BE2C (cell line): Measurements from ENCODE around the gene CEACAM18.

ENCODE experiments used
- DNase-seq: peaks from one replicate; pipeline ENCODE4 v3.0.0-alpha.2; 2020
- H3K27me3 ChIP-seq: fragments of 250-450 bp; sonication (Bioruptor Pico); 2 replicates; pipeline ENCODE4 v1.5.1; 2020; ENCODE audit warnings: mild to moderate bottlenecking
- H3K36me3 ChIP-seq: fragments of 250-450 bp; sonication (Bioruptor Pico); 2 replicates; pipeline ENCODE4 v1.5.1; 2020; ENCODE audit warnings: mild to moderate bottlenecking
- H3K4me1 ChIP-seq: fragments of 250-450 bp; sonication (Bioruptor Pico); 2 replicates; pipeline ENCODE4 v1.5.1; 2020
- H3K4me3 ChIP-seq: 2 replicates; pipeline ENCODE4 v1.5.1; 2011; ENCODE audit warnings: low read depth, low read length
- H3K9me3 ChIP-seq: fragments of 250-450 bp; sonication (Bioruptor Pico); 2 replicates; pipeline ENCODE4 v1.5.1; 2020
- TF ChIP-seq, protein P1 (sequence below): IDR thresholded peaks from 2 replicates; pipeline ENCODE4 v1.5.1; 2012; ENCODE audit warnings: mild to moderate bottlenecking, low read depth, low read length

CEACAM18 gene

DNA sequence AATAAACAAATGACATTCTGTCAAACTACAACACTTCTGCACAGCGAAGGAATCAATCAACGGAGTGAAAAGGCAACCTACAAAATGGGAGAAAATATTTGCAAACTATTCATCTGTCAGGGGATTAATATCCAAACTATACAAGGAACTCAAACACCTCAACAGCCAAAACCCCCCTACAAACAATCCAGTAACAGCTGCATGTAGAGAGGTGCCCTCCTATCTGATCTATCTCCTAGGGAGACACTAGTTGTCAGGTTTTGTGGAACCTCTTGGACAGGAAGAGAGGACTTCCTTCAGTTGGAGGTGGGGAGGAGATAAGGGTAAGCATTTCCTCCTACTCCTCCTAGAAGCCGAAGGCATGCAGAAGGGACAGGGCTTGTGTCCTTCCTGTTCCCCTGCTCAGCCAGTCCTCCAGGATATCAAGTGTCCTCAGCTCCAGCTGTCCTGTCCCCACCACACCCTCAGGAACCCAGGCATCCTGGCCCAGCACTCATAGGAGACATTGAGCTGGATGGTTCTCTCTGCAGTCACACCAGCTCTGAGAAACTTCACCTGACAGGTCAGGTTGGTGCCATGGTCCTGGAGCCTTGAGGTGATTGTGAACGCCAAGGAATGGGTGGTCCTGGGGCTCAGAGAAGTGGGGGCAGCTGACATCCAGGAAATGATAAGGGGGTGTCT is 10.3 kb upstream of the CEACAM18 start:
- no peaks in the 10 kb centered on the region for H3K4me1 ChIP-seq
- peaks cover 17% of the 10 kb centered on the region for H3K27me3 ChIP-seq
- no peaks in the 10 kb centered on the region for H3K36me3 ChIP-seq
- no peak overlapping the region for H3K4me3 ChIP-seq
- H3K9me3 ChIP-seq = no peaks in the 10 kb centered on the region
- no peak for DNase-seq
- TF ChIP-seq, protein P1, sequence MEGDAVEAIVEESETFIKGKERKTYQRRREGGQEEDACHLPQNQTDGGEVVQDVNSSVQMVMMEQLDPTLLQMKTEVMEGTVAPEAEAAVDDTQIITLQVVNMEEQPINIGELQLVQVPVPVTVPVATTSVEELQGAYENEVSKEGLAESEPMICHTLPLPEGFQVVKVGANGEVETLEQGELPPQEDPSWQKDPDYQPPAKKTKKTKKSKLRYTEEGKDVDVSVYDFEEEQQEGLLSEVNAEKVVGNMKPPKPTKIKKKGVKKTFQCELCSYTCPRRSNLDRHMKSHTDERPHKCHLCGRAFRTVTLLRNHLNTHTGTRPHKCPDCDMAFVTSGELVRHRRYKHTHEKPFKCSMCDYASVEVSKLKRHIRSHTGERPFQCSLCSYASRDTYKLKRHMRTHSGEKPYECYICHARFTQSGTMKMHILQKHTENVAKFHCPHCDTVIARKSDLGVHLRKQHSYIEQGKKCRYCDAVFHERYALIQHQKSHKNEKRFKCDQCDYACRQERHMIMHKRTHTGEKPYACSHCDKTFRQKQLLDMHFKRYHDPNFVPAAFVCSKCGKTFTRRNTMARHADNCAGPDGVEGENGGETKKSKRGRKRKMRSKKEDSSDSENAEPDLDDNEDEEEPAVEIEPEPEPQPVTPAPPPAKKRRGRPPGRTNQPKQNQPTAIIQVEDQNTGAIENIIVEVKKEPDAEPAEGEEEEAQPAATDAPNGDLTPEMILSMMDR = no peak

DNA sequence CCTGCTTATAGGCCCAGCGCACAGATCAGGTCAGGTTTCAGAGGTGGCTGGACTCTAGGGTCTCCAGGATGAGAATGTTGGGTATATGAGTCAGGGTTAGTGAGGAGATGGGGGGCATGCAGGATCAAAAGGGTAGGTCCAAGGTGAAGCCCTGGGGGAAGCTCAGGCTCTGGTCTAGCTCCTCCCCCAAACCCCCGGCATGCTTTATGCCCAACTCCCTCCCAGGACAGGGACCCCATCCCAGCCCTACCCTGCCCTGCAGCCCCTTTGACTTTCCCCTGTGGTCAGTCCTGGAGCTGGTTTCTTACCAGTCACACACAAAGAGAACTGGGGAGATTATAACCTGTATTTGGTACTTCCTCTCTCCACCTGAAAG is 9.8 kb upstream of the CEACAM18 start:
- Histone ChIP-seq H3K4me3 (no peak overlapping the region), H3K9me3 (no peaks in the 10 kb centered on the region), H3K4me1 (no peaks in the 10 kb centered on the region), H3K36me3 (no peaks in the 10 kb centered on the region), H3K27me3 (peaks cover 17% of the 10 kb centered on the region)
- TF ChIP-seq, protein P1 = no peak
- DNase-seq = no peak

DNA sequence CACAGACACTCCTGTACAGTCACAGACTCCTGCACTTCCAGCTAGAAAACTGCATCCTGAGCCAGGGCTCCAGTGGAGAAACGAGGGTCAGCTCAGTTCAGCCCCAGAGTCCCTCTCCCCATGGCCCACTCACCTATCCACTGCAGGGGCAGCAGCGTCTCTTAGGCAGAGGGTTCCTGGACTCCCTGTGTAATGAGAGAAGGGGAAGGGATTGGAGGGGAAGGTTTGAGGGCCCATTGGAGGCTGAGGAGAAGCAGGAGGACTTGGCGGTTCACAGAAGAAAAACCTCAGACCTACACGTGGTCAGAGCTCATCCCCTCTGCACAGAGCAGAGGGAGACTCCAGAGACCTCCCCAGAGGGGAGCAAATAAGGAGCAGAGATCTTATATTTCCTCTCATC is 9.2 kb upstream of the CEACAM18 start:
- Histone ChIP-seq H3K4me1 (no peaks in the 10 kb centered on the region), H3K4me3 (no peak overlapping the region), H3K36me3 (no peaks in the 10 kb centered on the region), H3K27me3 (peaks cover 17% of the 10 kb centered on the region), H3K9me3 (no peaks in the 10 kb centered on the region)
- TF ChIP-seq, protein P1 = no peak
- DNase-seq = no peak

DNA sequence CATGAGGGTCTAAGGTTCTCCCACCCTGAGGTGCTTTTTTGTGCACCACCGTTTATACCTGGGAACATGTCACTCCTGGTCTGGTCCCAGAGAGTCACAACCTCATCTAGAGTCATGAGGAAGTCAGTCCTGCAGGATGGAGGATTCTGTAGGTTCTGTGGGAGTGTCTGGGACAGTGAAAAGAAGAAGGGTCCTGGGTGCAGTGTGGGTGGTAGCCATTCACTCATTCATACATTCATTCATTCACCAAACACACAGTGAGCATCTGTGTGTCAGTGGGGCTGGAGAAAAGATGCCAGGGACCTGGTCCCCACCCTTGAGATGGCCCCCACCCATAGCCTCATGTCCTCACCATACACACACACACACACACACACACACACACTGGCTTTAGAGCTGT is 8.7 kb upstream of the CEACAM18 start:
- TF ChIP-seq, protein P1 = no peak
- DNase-seq = no peak
- Histone ChIP-seq H3K4me1 (no peaks in the 10 kb centered on the region), H3K9me3 (no peaks in the 10 kb centered on the region), H3K4me3 (no peak overlapping the region), H3K27me3 (peaks cover 17% of the 10 kb centered on the region), H3K36me3 (no peaks in the 10 kb centered on the region)

DNA sequence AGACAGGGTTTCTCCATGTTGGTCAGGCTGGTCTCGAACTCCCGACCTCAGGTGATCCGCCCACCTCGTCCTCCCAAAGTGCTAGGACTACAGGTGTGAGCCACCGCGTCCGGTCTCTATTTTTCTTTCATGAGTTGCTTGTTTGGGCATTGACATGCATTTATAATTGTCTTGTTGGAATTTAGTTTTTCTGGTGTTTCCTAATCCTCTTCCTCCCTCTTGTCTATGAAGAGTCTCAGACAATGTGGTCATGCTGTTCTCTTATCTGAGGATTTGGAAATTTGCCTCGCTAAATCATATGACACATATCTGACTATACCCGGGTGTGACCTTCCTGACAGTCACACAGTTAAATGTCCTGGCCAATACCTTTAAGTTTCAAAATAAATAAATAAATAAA is 7.4 kb upstream of the CEACAM18 start:
- peaks cover 9% of the 10 kb centered on the region for H3K27me3 ChIP-seq
- DNase-seq = no peak
- TF ChIP-seq, protein P1 = no peak

DNA sequence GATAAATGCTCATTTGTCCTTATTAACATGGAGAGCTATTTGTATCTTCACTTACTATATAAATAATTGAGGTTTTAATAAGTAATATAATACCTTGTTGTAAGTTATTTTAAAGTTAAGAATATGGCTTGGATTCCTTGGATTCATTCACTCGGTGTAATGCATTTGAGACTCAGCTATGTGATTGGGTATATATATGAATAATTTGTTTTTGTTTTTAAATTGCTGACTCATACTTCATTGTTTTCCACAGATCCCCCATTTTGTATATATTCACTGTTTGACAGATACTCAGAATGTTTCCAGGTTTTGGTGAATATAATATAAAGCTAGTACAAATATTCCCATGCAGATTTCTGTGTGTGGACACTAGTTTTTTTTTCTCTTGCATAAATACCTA is 6.8 kb upstream of the CEACAM18 start:
- Histone ChIP-seq H3K9me3 (no peaks in the 10 kb centered on the region), H3K36me3 (no peaks in the 10 kb centered on the region), H3K27me3 (peaks cover 3% of the 10 kb centered on the region), H3K4me1 (no peaks in the 10 kb centered on the region), H3K4me3 (no peak overlapping the region)
- DNase-seq = no peak
- TF ChIP-seq, protein P1 = no peak

More for the DNA sequence above, 7.4 kb upstream of the CEACAM18 start:
- H3K4me3 ChIP-seq = no peak overlapping the region
- H3K9me3 ChIP-seq = no peaks in the 10 kb centered on the region
- H3K4me1 ChIP-seq = no peaks in the 10 kb centered on the region
- no peaks in the 10 kb centered on the region for H3K36me3 ChIP-seq
